ENCODE results near the gene ATXN1.

- TF ChIP-seq CTCF (IDR thresholded peaks at IDR 0.05; ENCODE audit: low read depth, low read length, poor library complexity, severe bottlenecking), result no peak
- no peak for TF ChIP-seq EZH2phosphoT487 (IDR thresholded peaks at IDR 0.05; ENCODE audit: borderline replicate concordance, low read length)
These were observed 506.7 kb downstream of the ATXN1 start for GRCh38 chr6:16254535-16254934.
